BJ (cell line): ENCODE results near the gene CETN2. TPM values are rescaled to one million over a fixed set of nuclear protein-coding genes. Genes with fewer than 3 reads are reported as not detected.
"Not testable (repeated sequence)": the region's sequence is repeated elsewhere in the genome, so short reads cannot be mapped to it uniquely, and the experiment has no call there.

Experiments
- CTCF ChIA-PET: fragments of 350-600 bp; formaldehyde crosslinking; extraction: SDS; loops from one replicate; lab custom pipeline; 2021; ENCODE audit warnings: antibody characterized with exemption, inconsistent platforms; lab: Yijun Ruan, JAX
- POLR2A ChIA-PET: fragments of 300-600 bp; sonication (Branson Sonifier 250); formaldehyde crosslinking; extraction: SDS; loops from one replicate; lab custom pipeline; 2021; ENCODE audit warnings: antibody characterized with exemption; lab: Charles Lee
- DNase-seq: peaks from one replicate; pipeline ENCODE4 v3.0.0-alpha.2; 2011; ENCODE audit warnings: low read depth
- H3K27me3 ChIP-seq: 2 replicates; pipeline ENCODE4 v1.6.0; 2011; ENCODE audit warnings: low read length; ENCODE audit not compliant: control insufficient read depth, insufficient read depth
- H3K36me3 ChIP-seq: 2 replicates; pipeline ENCODE4 v1.5.1; 2011; ENCODE audit warnings: low read length; ENCODE audit not compliant: control insufficient read depth, insufficient read depth
- H3K4me3 ChIP-seq: 2 replicates; pipeline ENCODE4 v1.5.1; 2011; ENCODE audit warnings: low read depth, mild to moderate bottlenecking, control low read depth, low read length
- polyA plus RNA-seq: library from polyadenylated mRNA; depleted of rRNA; stranded (reverse); fragments of >200 nt; gene quantifications from 2 replicates; pipeline ENCODE4 v1.2.3, GENCODE V29; 2011; rRNA removed
- TF ChIP-seq, protein P1 (sequence below): IDR thresholded peaks from 2 replicates; pipeline ENCODE4 v1.5.1; 2011; ENCODE audit warnings: low read depth, mild to moderate bottlenecking, control low read depth, inconsistent platforms, low read length, moderate library complexity; ENCODE audit not compliant: insufficient read depth

CETN2 gene
- polyA plus RNA-seq, 1 experiment = 19.1 TPM

DNA sequence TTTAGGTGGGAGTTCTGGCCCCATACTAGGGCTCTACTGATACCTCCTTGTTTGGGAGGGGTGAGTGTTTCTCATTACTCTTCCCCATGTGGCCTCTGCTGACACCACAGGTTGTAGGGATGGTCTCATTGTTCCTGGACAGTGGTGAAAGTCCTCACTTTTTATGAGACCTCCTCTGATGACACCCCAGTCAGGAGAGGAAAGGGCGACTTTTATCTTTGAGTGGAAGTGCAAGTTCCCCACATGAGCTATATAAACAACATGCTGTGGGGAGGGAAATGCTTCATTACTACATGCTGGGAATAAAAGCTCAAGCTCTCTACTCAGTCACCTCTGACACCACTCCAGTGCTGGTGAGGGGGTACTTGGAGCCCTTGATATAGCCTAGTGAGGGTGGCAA lies 31.6 kb downstream of the CETN2 start:
- CTCF ChIA-PET = no interaction called here

DNA sequence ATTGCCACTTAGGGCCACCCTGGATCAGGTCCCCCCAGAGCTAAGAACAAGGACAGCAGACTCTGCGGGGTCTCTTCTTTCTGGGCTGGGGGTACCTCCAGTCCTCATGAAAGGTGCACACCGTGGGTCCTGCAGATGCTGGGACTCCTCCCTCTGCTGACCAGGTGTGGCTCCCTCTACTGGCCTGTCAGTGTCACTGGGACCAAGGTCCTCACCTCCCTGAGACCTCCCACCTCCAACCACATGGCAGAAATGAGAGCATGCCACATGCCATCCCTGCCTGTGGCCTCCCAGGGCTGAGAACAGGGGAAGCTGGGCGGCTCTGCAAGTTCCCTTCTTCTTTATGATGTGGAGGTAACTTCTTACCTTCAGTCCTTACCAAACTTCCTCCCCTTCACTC lies 43.5 kb downstream of the CETN2 start:
- H3K27me3 ChIP-seq, H3K36me3 ChIP-seq, CTCF ChIA-PET, POLR2A ChIA-PET, H3K4me3 ChIP-seq, DNase-seq: not testable (repeated sequence)

More for the DNA sequence above, 31.6 kb downstream of the CETN2 start:
- TF ChIP-seq, protein P1, sequence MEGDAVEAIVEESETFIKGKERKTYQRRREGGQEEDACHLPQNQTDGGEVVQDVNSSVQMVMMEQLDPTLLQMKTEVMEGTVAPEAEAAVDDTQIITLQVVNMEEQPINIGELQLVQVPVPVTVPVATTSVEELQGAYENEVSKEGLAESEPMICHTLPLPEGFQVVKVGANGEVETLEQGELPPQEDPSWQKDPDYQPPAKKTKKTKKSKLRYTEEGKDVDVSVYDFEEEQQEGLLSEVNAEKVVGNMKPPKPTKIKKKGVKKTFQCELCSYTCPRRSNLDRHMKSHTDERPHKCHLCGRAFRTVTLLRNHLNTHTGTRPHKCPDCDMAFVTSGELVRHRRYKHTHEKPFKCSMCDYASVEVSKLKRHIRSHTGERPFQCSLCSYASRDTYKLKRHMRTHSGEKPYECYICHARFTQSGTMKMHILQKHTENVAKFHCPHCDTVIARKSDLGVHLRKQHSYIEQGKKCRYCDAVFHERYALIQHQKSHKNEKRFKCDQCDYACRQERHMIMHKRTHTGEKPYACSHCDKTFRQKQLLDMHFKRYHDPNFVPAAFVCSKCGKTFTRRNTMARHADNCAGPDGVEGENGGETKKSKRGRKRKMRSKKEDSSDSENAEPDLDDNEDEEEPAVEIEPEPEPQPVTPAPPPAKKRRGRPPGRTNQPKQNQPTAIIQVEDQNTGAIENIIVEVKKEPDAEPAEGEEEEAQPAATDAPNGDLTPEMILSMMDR = no peak
- no peaks in the 10 kb centered on the region for H3K36me3 ChIP-seq
- H3K4me3 ChIP-seq = no peak overlapping the region
- no peak for DNase-seq
- POLR2A ChIA-PET = no interaction called here
- H3K27me3 ChIP-seq = no peaks in the 10 kb centered on the region

Other genes with a start within 250 kb of the CETN2 start
- not detected in 2 replicates for gene GABRQ, start 192.9 kb downstream of the CETN2 start, polyA plus RNA-seq
- gene MAGEA3, start 132.0 kb downstream of the CETN2 start, polyA plus RNA-seq = 0.06 TPM in 1 of 2 replicates, not detected in the other
- not detected in 2 replicates for gene CSAG2, start 121.5 kb downstream of the CETN2 start, polyA plus RNA-seq
- not detected in 2 replicates for gene MAGEA2B, start 116.1 kb downstream of the CETN2 start, polyA plus RNA-seq
- gene CSAG1, start 97.0 kb downstream of the CETN2 start, polyA plus RNA-seq = not detected in 2 replicates
- not detected in 2 replicates for gene MAGEA12, start 97.0 kb downstream of the CETN2 start, polyA plus RNA-seq
- not detected in 2 replicates for gene MAGEA2, start 76.9 kb downstream of the CETN2 start, polyA plus RNA-seq
- gene CSAG3, start 71.5 kb downstream of the CETN2 start, polyA plus RNA-seq = not detected in 2 replicates
- gene MAGEA6, start 61.1 kb downstream of the CETN2 start, polyA plus RNA-seq = not detected in 2 replicates
- gene NSDHL, start 306 bp upstream of the CETN2 start, polyA plus RNA-seq = 10.3 and 13.7 TPM in 2 replicates
- gene ZNF185, start 67.3 kb upstream of the CETN2 start, polyA plus RNA-seq = 7.6 and 8.3 TPM in 2 replicates
- not detected in 2 replicates for gene PNMA5, start 163.4 kb upstream of the CETN2 start, polyA plus RNA-seq
- 0.09 and 0.13 TPM in 2 replicates for gene PNMA3, start 225.7 kb upstream of the CETN2 start, polyA plus RNA-seq
- gene PNMA6A, start 241.7 kb upstream of the CETN2 start, polyA plus RNA-seq = 0.88 and 1.3 TPM in 2 replicates